Measurements from ENCODE around the gene INTS3.

The INTS3 gene

DNA sequence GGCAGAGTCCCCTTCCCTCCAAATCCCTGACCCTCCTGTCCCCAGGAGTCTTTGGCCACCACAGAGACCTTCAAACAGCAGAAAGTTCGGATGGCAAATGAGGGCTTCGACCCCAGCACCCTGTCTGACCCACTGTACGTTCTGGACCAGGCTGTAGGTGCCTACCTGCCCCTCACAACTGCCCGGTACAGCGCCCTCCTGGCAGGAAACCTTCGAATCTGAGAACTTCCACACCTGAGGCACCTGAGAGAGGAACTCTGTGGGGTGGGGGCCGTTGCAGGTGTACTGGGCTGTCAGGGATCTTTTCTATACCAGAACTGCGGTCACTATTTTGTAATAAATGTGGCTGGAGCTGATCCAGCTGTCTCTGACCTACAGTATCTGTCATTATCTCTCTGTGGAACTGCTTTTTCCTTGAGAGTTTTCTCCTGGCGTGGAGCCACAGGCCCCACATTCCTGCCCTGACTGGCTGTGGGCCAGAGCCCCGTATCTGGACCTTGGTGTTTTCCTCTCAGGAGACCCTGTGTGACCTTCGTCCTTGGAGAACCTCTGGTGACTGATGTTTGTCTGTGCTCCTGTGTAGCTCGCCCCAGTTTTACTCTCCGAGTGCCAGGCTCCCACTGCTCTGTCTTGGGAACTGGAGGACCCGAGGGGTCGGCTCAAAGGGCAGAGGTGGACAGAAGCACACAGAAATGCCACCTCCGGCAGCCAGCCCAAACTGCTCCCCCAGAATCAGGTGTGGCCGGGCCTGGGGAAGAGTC, 52.1 kb downstream of the INTS3 start:
- no peak for TF ChIP-seq YY1 (IDR thresholded peaks at IDR 0.05; ENCODE audit: low read depth)
- no peak for TF ChIP-seq EP300 (IDR thresholded peaks at IDR 0.05; ENCODE audit: borderline replicate concordance)
- TF ChIP-seq ZBTB7A (IDR thresholded peaks at IDR 0.05; ENCODE audit: low read depth): no peak
- TF ChIP-seq, protein P1, sequence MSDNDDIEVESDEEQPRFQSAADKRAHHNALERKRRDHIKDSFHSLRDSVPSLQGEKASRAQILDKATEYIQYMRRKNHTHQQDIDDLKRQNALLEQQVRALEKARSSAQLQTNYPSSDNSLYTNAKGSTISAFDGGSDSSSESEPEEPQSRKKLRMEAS (IDR thresholded peaks at IDR 0.05): no peak
- no peak for TF ChIP-seq TEAD4 (IDR thresholded peaks at IDR 0.05)
- no peak for TF ChIP-seq RAD21 (IDR thresholded peaks at IDR 0.05; ENCODE audit: low read depth)
- no peak for TF ChIP-seq CEBPB (IDR thresholded peaks at IDR 0.05)
- TF ChIP-seq EGR1 (IDR thresholded peaks at IDR 0.05): no peak
- TF ChIP-seq NFIC (IDR thresholded peaks at IDR 0.05): no peak
- TF ChIP-seq TCF12 (IDR thresholded peaks at IDR 0.05; ENCODE audit: low read depth): no peak
- TF ChIP-seq, protein P2, sequence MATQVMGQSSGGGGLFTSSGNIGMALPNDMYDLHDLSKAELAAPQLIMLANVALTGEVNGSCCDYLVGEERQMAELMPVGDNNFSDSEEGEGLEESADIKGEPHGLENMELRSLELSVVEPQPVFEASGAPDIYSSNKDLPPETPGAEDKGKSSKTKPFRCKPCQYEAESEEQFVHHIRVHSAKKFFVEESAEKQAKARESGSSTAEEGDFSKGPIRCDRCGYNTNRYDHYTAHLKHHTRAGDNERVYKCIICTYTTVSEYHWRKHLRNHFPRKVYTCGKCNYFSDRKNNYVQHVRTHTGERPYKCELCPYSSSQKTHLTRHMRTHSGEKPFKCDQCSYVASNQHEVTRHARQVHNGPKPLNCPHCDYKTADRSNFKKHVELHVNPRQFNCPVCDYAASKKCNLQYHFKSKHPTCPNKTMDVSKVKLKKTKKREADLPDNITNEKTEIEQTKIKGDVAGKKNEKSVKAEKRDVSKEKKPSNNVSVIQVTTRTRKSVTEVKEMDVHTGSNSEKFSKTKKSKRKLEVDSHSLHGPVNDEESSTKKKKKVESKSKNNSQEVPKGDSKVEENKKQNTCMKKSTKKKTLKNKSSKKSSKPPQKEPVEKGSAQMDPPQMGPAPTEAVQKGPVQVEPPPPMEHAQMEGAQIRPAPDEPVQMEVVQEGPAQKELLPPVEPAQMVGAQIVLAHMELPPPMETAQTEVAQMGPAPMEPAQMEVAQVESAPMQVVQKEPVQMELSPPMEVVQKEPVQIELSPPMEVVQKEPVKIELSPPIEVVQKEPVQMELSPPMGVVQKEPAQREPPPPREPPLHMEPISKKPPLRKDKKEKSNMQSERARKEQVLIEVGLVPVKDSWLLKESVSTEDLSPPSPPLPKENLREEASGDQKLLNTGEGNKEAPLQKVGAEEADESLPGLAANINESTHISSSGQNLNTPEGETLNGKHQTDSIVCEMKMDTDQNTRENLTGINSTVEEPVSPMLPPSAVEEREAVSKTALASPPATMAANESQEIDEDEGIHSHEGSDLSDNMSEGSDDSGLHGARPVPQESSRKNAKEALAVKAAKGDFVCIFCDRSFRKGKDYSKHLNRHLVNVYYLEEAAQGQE (IDR thresholded peaks at IDR 0.05; ENCODE audit: low read depth): no peak
- TF ChIP-seq FOXM1 (IDR thresholded peaks at IDR 0.05; ENCODE audit: borderline replicate concordance, low read depth): no peak
- no peak for TF ChIP-seq USF1 (IDR thresholded peaks at IDR 0.05)
- TF ChIP-seq CREB1 (IDR thresholded peaks at IDR 0.05; ENCODE audit: low read depth): no peak
- no peak for TF ChIP-seq TAF1 (IDR thresholded peaks at IDR 0.05; ENCODE audit: low read depth)

GRCh38 chr1:153780551-153780950, 52.7 kb downstream of the INTS3 start:
- TF ChIP-seq YY1 (IDR thresholded peaks at IDR 0.05; ENCODE audit: low read depth): no peak
- no peak for TF ChIP-seq NFIC (IDR thresholded peaks at IDR 0.05)
- no peak for TF ChIP-seq USF1 (IDR thresholded peaks at IDR 0.05)
- TF ChIP-seq CEBPB (IDR thresholded peaks at IDR 0.05): no peak

- TF ChIP-seq NFIC (IDR thresholded peaks at IDR 0.05): 0 out of 2 replicates have a peak, but pooled peaks have one; percentile 31
- peak; percentile 3; the same call in 1 of the 2 replicates for TF ChIP-seq RAD21 (IDR thresholded peaks at IDR 0.05; ENCODE audit: low read depth)
- 0 out of 2 replicates have a peak, but pooled peaks have one; percentile 13 for TF ChIP-seq CREB1 (IDR thresholded peaks at IDR 0.05; ENCODE audit: low read depth)
- TF ChIP-seq YY1 (IDR thresholded peaks at IDR 0.05; ENCODE audit: low read depth): 0 out of 2 replicates have a peak, but pooled peaks have one; percentile 56
- no peak for TF ChIP-seq ZBTB7A (IDR thresholded peaks at IDR 0.05; ENCODE audit: low read depth)
- TF ChIP-seq CEBPB (IDR thresholded peaks at IDR 0.05): peak; percentile 25; the same call in 1 of the 2 replicates
- TF ChIP-seq EGR1 (IDR thresholded peaks at IDR 0.05): peak; percentile 19; the same call in 1 of the 2 replicates
- TF ChIP-seq, protein P1 (IDR thresholded peaks at IDR 0.05): peak; percentile 77
- TF ChIP-seq TCF12 (IDR thresholded peaks at IDR 0.05; ENCODE audit: low read depth): peak; percentile 53; the same call in 1 of the 2 replicates
- TF ChIP-seq, protein P2 (IDR thresholded peaks at IDR 0.05; ENCODE audit: low read depth): no peak
- peak; percentile 79 for TF ChIP-seq TAF1 (IDR thresholded peaks at IDR 0.05; ENCODE audit: low read depth)
Observed at GRCh38 chr1:153783233-153784190, 55.7 kb downstream of the INTS3 start.

DNA sequence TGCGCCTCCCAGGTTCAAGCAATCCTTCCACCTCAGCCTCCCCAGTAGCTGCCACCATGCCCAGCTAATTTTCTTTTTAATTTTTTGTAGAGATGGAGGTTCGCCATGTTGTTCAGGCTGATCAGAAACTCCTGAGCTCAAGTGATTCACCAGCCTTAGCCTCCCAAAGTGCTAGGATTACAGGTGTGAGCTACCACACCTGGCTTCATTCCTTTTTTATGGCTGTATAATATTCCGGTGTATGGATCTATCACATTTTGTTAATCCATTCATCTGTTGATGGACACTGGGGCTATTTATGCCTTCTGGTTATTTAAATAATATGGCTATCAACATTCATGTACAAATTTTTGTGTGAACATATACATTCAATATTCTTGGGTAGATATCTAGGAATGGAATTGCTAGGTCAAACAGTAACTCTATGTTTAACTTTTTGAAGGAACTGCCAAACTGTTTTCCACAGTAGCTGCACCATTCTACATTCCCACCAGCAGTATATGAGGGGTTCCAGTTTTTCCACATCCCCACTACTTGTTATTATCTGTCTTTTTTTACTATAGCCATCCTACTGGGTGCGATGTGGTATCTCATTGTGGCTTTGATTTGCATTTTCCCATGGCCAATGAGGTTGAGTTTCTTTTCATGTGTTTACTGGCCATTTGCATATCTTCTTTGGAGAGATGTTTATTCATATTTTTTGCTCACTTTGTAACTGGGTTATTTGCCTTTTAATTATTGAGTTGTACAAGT, 58.4 kb downstream of the INTS3 start:
- TF ChIP-seq YY1 (IDR thresholded peaks at IDR 0.05; ENCODE audit: low read depth): no peak
- no peak for TF ChIP-seq EGR1 (IDR thresholded peaks at IDR 0.05)
- no peak for TF ChIP-seq EP300 (IDR thresholded peaks at IDR 0.05; ENCODE audit: borderline replicate concordance)
